ENCODE data around the gene EPG5.
"Not testable (repeated sequence)": the region's sequence is repeated elsewhere in the genome, so short reads cannot be mapped to it uniquely, and the experiment has no call there.

Gene EPG5

GRCh38 chr18:45974088-45974536 lies 7.0 kb upstream of the EPG5 start:
- peak; percentile 15 to 85 (median 46) for DNase-seq

GRCh38 chr18:45964913-45965312 lies 2.2 kb downstream of the EPG5 start:
- not testable (repeated sequence) for DNase-seq

DNA sequence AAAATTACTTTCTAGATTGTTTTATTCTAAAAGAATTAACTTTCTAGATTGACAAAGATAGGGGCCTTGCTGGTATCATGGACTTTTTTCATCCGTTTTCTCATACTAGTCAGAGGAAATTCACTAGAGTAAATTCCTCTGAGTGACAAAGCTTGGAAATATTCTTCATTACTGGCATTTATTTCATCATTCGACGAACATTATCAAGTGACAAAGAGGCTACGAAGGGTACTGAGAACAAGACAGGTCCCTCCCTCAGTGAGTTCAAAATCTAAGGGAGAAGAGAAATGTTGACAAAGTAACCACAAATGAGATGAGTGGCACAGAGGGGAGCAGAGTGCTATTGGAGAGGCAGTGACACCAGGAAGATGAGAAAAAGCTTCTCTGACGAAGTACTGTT lies 4.3 kb downstream of the EPG5 start:
- DNase-seq = no peak

DNA sequence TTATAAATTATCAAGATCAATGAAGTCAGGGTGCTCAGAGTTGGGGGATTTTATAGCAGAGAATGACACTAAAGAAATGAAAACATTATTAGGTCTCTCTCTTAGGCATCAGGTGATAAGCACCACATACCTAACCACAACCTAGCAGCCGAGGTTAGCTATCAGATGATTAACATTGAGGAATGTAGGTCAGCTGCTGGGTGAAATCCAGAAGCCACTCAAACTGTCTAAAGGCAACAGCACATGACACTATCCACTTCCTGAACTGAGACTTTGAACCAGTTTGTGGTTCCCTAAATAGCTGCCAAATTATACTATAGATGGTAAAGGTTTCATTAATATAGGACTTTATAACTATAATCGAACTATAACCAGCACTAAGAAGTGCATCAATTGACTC lies 4.7 kb downstream of the EPG5 start:
- DNase-seq = peak in 4 of 5 donors; percentile 21 to 47 (median 32)

DNA sequence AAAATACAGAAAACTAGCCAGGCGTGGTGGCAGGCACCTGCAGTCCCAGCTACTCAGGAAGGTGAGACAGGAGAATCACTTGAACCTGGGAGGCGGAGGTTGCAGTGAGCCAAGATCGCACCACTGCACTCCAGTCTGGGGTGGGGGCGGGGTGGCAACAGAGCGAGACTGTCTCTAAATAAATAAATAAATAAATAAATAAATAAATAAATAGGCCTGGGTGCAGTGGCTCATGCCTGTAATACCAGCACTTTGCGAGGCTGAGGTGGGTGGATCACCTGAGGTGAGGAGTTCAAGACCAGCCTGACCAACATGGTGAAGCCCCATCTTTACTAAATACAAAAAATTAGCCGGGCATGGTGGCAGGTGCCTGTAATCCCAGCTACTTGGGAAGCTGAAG lies 7.6 kb downstream of the EPG5 start:
- DNase-seq = not testable (repeated sequence)

- no peak for DNase-seq
Observed at GRCh38 chr18:45958730-45959129, 8.4 kb downstream of the EPG5 start.

- no peak for DNase-seq
Observed at GRCh38 chr18:45958027-45958426, 9.1 kb downstream of the EPG5 start.

DNA sequence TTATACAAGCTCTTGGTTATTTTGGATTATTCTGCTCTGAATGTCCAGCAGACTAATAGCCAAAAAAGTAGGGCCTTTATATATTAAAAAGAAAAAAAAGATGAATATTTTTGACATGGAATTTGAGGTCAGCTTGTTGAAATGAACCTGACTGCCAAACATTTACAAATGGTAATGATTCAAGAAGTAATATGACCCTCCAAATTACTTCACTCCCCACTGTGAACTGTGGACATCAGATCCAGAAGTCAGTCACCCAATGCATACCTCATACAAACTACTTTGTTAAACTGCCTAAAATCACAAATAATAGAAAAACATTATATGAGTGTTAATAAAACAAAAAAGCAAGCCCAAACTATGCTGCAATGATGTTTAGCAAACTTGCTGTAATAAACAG lies 10.0 kb downstream of the EPG5 start:
- DNase-seq = no peak

DNA sequence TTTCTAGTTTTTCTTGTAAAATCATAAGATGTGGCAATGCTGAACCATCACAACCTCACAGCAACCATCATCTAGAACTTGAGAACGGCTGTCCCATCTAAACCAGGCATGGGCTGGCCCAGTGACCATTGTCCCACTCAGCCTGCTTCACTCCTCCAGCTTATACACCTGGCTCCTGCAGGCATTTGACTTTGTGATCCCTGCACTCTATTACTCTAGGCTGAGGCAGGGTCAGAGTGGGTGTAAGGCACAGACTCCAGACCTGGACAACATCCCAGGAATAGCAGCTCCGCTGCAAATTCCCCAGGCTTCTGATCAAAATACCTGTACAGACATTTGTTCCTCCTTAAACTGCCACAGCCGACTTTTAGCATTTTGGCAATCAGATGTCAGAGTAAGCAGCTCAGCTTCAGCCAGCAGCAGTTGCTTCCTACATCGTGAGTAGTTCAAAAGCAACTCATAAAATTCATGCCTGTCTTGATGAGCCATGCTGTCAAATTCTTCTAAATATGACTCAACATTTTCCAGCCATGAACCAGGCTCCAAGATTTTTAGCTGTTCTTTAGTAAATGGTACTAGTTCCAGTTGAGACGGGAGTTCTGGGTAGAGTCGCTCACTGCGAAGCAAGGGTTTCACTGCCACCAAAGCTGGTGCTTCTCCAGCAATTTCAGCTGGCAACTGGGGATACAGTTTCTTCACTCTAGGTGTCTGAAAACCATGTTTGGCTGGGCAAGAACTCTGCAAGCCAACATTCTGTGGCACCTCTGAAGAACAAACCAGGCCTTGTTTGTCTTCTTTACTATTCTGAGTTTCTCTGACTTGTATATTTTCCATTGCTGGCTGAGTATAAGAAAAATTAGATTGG lies 12.8 kb downstream of the EPG5 start:
- DNase-seq = no peak

DNA sequence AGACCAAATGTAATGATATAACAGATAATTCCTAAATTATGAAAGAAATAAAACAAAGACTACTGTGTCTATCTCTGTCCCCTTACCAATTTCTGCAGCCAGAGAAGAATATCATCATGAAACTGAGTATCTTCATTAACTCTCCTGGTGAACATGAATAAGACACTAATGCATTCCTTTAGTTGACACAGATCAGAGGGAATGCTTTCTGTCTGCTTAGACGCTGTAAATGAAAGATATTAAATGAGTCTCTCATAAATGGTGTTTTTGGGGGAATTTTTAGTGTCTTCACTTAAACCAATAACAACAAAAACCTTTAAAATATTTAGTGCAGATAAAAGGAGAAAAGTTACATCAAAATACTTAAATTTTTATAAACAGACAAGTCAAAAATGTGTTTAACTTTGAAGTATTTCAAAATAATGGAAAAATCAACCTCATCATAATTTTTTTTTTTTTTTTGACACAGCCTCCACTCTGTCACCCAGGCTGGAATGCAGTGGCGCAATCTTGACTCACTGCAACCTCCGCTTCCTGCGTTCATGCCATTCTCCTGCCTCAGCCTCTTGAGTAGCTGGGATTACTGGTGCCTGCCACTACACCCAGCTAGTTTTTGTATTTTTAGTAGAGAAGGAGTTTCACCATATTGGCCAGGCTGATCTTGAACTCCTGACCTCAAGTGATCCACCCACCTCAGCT lies 16.0 kb downstream of the EPG5 start:
- DNase-seq = no peak

DNA sequence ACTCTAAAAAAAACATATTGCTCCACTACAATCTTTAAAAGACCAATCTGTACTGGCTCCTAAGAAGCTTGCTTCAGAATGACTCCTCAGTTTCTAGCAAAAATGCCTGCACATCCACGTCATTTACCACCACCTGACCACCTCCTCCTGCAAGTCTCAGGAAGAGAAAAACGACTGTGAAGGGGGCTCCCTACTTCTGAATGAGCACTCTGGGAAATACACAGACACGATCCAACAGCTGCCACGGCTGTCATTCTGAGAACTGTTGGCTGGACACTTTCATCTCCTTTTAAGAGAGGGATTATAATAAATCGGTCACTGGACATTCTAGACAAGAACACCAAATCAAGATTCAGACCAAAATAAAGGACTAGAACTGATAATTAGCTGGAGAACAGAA lies 21.5 kb downstream of the EPG5 start:
- no peak for DNase-seq

GRCh38 chr18:45940724-45941123 lies 26.4 kb downstream of the EPG5 start:
- no peak for DNase-seq

- DNase-seq = no peak
Observed at GRCh38 chr18:45939236-45939635, 27.9 kb downstream of the EPG5 start.

DNA sequence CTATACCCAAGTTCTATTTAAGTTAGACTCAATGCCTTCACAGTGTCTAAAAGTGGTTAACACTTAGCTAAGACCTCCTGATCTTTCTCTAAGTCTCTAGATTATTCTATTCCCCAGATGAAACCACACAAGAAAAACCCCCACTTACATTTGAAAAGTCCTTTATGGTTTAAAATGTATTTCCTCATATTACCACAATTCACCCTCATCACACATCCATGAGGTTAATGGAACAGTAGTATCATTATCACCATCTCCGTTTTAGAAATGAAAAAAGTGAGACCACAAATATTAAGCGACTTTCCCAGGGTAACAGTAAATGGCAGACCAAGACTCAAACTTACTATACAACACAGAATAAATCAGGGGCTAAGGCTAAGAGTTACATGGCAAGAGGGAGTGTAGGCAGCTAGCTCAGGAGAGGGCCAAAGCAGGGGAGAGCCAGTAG lies 28.6 kb downstream of the EPG5 start:
- DNase-seq = no peak

DNA sequence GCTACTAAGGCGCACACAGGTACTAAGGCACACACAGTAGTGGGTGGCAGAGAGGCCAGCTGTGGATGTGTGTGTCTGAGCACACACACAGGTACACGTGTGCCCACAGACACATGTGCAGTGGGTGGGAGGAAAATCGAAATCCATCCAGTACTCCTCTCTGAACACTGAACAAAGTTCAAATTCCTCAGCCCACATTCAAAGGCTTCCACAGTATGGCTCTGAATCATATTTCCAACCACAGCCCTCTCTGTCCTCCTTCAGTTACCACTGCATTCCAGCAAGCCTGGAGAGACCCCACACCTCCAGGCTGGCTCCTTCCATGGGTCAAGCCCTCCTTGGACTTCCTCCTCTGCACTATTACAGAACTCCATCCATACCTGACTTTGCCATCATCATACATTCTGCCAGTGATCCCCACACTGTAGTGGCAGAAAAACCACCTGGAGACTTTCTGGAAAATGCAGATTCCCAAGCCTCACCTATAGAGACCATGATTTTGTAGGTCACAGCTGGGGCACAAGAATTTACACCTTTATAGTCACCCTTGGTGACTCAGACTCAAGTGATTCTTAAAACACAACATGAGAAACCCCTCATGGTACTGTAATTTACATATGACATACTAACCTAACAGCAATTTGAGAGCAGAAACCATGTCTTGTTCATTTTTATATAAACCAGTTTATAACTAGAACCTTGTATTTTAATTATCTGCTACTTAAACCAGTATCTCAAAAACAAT lies 31.4 kb downstream of the EPG5 start:
- DNase-seq = no peak

- no peak for DNase-seq
Observed at GRCh38 chr18:45932708-45933107, 34.4 kb downstream of the EPG5 start.

DNA sequence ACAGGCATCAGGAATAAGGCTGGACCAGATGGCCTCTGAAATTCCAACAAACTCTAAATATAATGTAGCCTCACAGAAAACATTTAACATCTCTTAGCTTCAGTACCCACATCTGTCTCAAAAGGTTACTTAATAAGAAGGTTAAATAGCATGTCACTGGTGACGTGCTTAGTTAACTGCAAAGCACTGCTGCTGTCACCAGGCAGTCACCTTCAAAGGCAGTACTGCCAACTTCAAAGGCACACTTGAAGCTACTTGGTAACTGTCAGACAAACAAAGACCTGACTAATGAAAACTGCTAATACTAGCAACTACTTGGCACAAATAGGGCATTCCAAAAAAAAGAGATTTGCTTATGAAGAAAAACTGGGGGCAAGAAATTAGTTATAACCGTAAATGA lies 36.2 kb downstream of the EPG5 start:
- no peak for DNase-seq

GRCh38 chr18:45926691-45927090 lies 40.4 kb downstream of the EPG5 start:
- no peak for DNase-seq

GRCh38 chr18:45926085-45926484 lies 41.0 kb downstream of the EPG5 start:
- no peak for DNase-seq

GRCh38 chr18:45923138-45923537 lies 44.0 kb downstream of the EPG5 start:
- DNase-seq = no peak

DNA sequence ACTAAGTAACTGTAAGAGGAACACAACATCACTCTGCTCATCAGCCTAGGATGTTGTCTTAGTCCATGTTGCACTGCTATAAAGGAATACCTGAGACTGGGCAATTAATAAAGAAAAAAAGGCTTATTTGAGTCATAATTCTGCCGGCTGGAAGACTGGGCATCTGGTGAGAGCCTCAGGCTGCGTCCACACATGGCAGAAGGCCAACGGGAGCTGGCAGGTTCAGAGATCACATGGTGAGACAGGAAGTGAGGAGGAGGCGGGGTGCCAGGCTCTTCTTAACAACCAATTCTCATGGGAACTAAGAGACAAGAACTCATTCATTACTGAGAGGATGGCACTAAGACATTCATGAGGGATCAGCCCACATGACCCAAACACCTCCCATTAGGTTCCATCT lies 46.8 kb downstream of the EPG5 start:
- DNase-seq = no peak

GRCh38 chr18:45916302-45916701 lies 50.8 kb downstream of the EPG5 start:
- no peak for DNase-seq

DNA sequence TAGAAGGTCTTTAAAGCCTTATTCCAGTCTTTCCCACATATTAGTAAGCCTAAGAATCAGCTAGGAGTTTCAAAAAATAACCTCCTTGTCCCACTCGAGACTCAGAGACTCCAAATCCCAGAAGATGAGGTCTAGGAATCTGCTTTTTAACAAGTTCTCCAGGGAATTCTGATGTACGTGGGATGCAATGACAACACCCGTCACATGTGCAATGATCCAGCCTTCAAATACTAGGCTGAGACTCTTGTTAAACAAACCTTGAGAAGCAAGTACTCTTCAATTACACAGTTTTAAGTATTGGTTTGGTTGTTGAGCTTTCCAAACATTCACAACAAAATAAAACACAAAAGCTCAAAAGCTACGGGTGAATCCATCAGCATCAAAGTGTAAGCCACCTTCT lies 53.9 kb downstream of the EPG5 start:
- DNase-seq = no peak

All from T-helper 1 cell (primary cell).